ENCODE results near the gene GPR61. TPM values are rescaled to one million over a fixed set of nuclear protein-coding genes. Genes with fewer than 3 reads are reported as not detected.

Gene GPR61
- total and polyA plus RNA-seq, 2 of the 4 experiments (the other 2 are of a cell fraction) = not detected

GRCh38 chr1:109517337-109517736 is 22.3 kb upstream of the GPR61 start:
- no peak overlapping the region for H3K18ac ChIP-seq (ENCODE audit: low read depth, low read length)
- H3K36me3 ChIP-seq (ENCODE audit: control insufficient read depth, insufficient read depth, low read length) = no peaks in the 10 kb centered on the region
- ChIA-PET CTCF (interaction anchor here (1.9 kb wide), 1 partner anchor 15 kb away, joined by 7 read pairs; no protein-coding TSS in a partner anchor), POLR2A (ENCODE audit: unreplicated experiment) (no interaction called here)
- H2BK20ac ChIP-seq (ENCODE audit: low read depth, low read length) = no peak overlapping the region
- peaks cover 21% of the 10 kb centered on the region for H3K27me3 ChIP-seq (ENCODE audit: control insufficient read depth, insufficient read depth, low read length)
- H3K4me3 ChIP-seq (ENCODE audit: insufficient read depth, low read depth, low read length) = no peak overlapping the region
- peaks cover 5% of the 10 kb centered on the region for H3K4me1 ChIP-seq (ENCODE audit: control insufficient read depth, insufficient read depth, low read length)
- H2BK5ac ChIP-seq (ENCODE audit: low read depth, low read length, poor library complexity, severe bottlenecking) = no peak overlapping the region
- H2BK120ac ChIP-seq (ENCODE audit: low read depth, low read length) = no peak overlapping the region
- dilution Hi-C loops (cut with HindIII; ENCODE audit: low sequenced_read_pairs, unreplicated experiment) = no loop called here
- no peak overlapping the region for H3K4me2 ChIP-seq (ENCODE audit: low read depth, low read length)
- intact Hi-C loops (cut with micrococcal nuclease) = no loop called here
- H2AK9ac ChIP-seq (replicated peaks; ENCODE audit: low read depth, low read length, poor library complexity) = no peak overlapping the region
- no peaks in the 10 kb centered on the region for H3K9me3 ChIP-seq (ENCODE audit: control insufficient read depth, insufficient read depth, low read length)
- H3K14ac ChIP-seq (replicated peaks; ENCODE audit: low read depth, low read length) = no peak overlapping the region
- H2AK5ac ChIP-seq (ENCODE audit: low read depth, low read length) = no peak overlapping the region
- no peak overlapping the region for H3K4ac ChIP-seq (ENCODE audit: low read depth, low read length)
- H4K8ac ChIP-seq (ENCODE audit: low read depth in 2 of 2, low read length in 2 of 2) = no peak overlapping the region
- no peaks in the 10 kb centered on the region for H3K79me1 ChIP-seq (ENCODE audit: low read depth in 1 of 2, low read length in 2 of 2)
- H4K5ac ChIP-seq (ENCODE audit: low read depth, low read length) = no peak overlapping the region
- 67% methylated on average over 1 of the region's 5 CpGs; no CpG with 5 or more reads in 1 of the 2 experiments for WGBS, 2 experiments (ENCODE audit: extremely low coverage in 2 of 2, insufficient read length in 1 of 2)
- H3K56ac ChIP-seq (ENCODE audit: extremely low read depth, insufficient read depth, low read length) = no peak overlapping the region
- no peak overlapping the region for H2AFZ ChIP-seq (replicated peaks; ENCODE audit: low read length, poor library complexity)
- H4K91ac ChIP-seq (ENCODE audit: insufficient read depth, low read depth, low read length) = no peak overlapping the region
- no peak for DNase-seq
- H3K9me1 ChIP-seq (ENCODE audit: insufficient read depth, low read length) = no peaks in the 10 kb centered on the region
- in situ Hi-C loops (cut with MboI; ENCODE audit: low sequenced_read_pairs) = no loop called here
- H3K23ac ChIP-seq (ENCODE audit: low read depth, low read length) = no peak overlapping the region
- H4K20me1 ChIP-seq (ENCODE audit: insufficient read depth, low read length) = no peaks in the 10 kb centered on the region
- no peak overlapping the region for H3K27ac ChIP-seq (ENCODE audit: insufficient read depth, low read length)
- no peak for ATAC-seq (ENCODE audit: low read depth)
- no TSS peak for BruUV-seq (replicated peaks)
- no peak for TF ChIP-seq POLR2A (IDR thresholded peaks at IDR 0.05; ENCODE audit: low read depth, low read length)
- no peak overlapping the region for H2BK15ac ChIP-seq (ENCODE audit: low read depth, low read length)
- no peak overlapping the region for H3K9ac ChIP-seq (ENCODE audit: low read depth, low read length)
